Measurements from ENCODE around the gene STIMATE. TPM values are rescaled to one million over a fixed set of nuclear protein-coding genes. Genes with fewer than 3 reads are reported as not detected.

Gene STIMATE
- total and polyA plus RNA-seq, 2 of the 4 experiments (the other 2 are of a cell fraction): 10.6 to 17.8 TPM

- Histone ChIP-seq H4K91ac (ENCODE audit: insufficient read depth, low read depth, low read length) (no peak overlapping the region), H3K4me1 (ENCODE audit: control insufficient read depth, insufficient read depth, low read length) (peaks cover 10% of the 10 kb centered on the region; the same call in 1 of the 2 replicates), H2BK15ac (ENCODE audit: low read depth, low read length) (no peak overlapping the region), H2BK5ac (ENCODE audit: low read depth, low read length, poor library complexity, severe bottlenecking) (no peak overlapping the region), H4K20me1 (ENCODE audit: insufficient read depth, low read length) (no peaks in the 10 kb centered on the region; the same call in 1 of the 2 replicates), H3K23ac (ENCODE audit: low read depth, low read length) (no peak overlapping the region), H2BK120ac (ENCODE audit: low read depth, low read length) (no peak overlapping the region), H3K36me3 (ENCODE audit: control insufficient read depth, insufficient read depth, low read length) (peaks cover 17% of the 10 kb centered on the region; the same call in 1 of the 2 replicates), H3K56ac (ENCODE audit: extremely low read depth, insufficient read depth, low read length) (no peak overlapping the region), H4K5ac (ENCODE audit: low read depth, low read length) (no peak overlapping the region), H2AK9ac (replicated peaks; ENCODE audit: low read depth, low read length, poor library complexity) (peak overlapping the region; percentile 29), H3K9ac (ENCODE audit: low read depth, low read length) (no peak overlapping the region), H3K9me3 (ENCODE audit: control insufficient read depth, insufficient read depth, low read length) (no peaks in the 10 kb centered on the region), H3K4ac (ENCODE audit: low read depth, low read length) (no peak overlapping the region), H3K27ac (ENCODE audit: insufficient read depth, low read length) (no peak overlapping the region), H2AK5ac (ENCODE audit: low read depth, low read length) (no peak overlapping the region), H2BK20ac (ENCODE audit: low read depth, low read length) (no peak overlapping the region), H3K18ac (ENCODE audit: low read depth, low read length) (no peak overlapping the region), H3K27me3 (ENCODE audit: control insufficient read depth, insufficient read depth, low read length) (no peaks in the 10 kb centered on the region), H3K79me1 (ENCODE audit: low read depth in 1 of 2, low read length in 2 of 2) (no peaks in the 10 kb centered on the region; a peak in 1 of 4 replicates), H3K4me2 (ENCODE audit: low read depth, low read length) (no peak overlapping the region), H3K4me3 (ENCODE audit: insufficient read depth, low read depth, low read length) (no peak overlapping the region), H3K14ac (replicated peaks; ENCODE audit: low read depth, low read length) (no peak overlapping the region), H4K8ac (ENCODE audit: low read depth in 2 of 2, low read length in 2 of 2) (no peak overlapping the region), H3K9me1 (ENCODE audit: insufficient read depth, low read length) (peaks cover 13% of the 10 kb centered on the region; the same call in 1 of the 2 replicates), H2AFZ (replicated peaks; ENCODE audit: low read length, poor library complexity) (no peak overlapping the region)
- CTCF ChIA-PET: no interaction called here
- in situ Hi-C loops (cut with MboI; ENCODE audit: low sequenced_read_pairs): no loop called here
- dilution Hi-C loops (cut with HindIII; ENCODE audit: low sequenced_read_pairs, unreplicated experiment): no loop called here
- intact Hi-C loops (cut with micrococcal nuclease): no loop called here
- 87% methylated on average over 3 of the region's 23 CpGs; no CpG with 5 or more reads in 1 of the 2 experiments for WGBS, 2 experiments (ENCODE audit: extremely low coverage in 2 of 2, insufficient read length in 1 of 2)
- no peak for ATAC-seq (ENCODE audit: low read depth)
- TF ChIP-seq CHD1 (IDR thresholded peaks at IDR 0.05; ENCODE audit: low read depth, low read length) (no peak), SMC3 (IDR thresholded peaks at IDR 0.05; ENCODE audit: low read depth, low read length) (no peak), CEBPB (IDR thresholded peaks at IDR 0.05; ENCODE audit: low read depth, low read length) (no peak), FOS (IDR thresholded peaks at IDR 0.05; ENCODE audit: low read depth, low read length) (no peak)
- BruUV-seq (replicated peaks): no TSS peak
- POLR2A ChIA-PET (ENCODE audit: unreplicated experiment): no interaction called here
- no peak for DNase-seq
Observed at GRCh38 chr3:52839892-52840545, 57.3 kb downstream of the STIMATE start.

Data from IMR-90 (cell line).